ENCODE measurements around the gene LARGE1.

Gene LARGE1

GRCh38 chr22:33332538-33332937 lies 587.7 kb downstream of the LARGE1 start:
- in situ Hi-C loops (cut with MboI; ENCODE audit: low sequenced_read_pairs), result no loop called here

- in situ Hi-C loops (cut with MboI; ENCODE audit: low sequenced_read_pairs), result no loop called here
These were observed 589.3 kb downstream of the LARGE1 start for GRCh38 chr22:33331017-33331416.

GRCh38 chr22:33330534-33330933 lies 589.7 kb downstream of the LARGE1 start:
- in situ Hi-C loops (cut with MboI; ENCODE audit: low sequenced_read_pairs), result no loop called here

GRCh38 chr22:33329398-33329797 lies 590.9 kb downstream of the LARGE1 start:
- in situ Hi-C loops (cut with MboI; ENCODE audit: low sequenced_read_pairs), result no loop called here

- in situ Hi-C loops (cut with MboI; ENCODE audit: low sequenced_read_pairs), result no loop called here
These were observed 591.4 kb downstream of the LARGE1 start for GRCh38 chr22:33328789-33329296.

- in situ Hi-C loops (cut with MboI; ENCODE audit: low sequenced_read_pairs), result no loop called here
These were observed 592.9 kb downstream of the LARGE1 start for GRCh38 chr22:33327348-33327860.

- in situ Hi-C loops (cut with MboI; ENCODE audit: low sequenced_read_pairs), result no loop called here
These were observed 593.6 kb downstream of the LARGE1 start for GRCh38 chr22:33326540-33327295.

GRCh38 chr22:33325232-33326004 lies 594.9 kb downstream of the LARGE1 start:
- in situ Hi-C loops (cut with MboI; ENCODE audit: low sequenced_read_pairs), result no loop called here

GRCh38 chr22:33324228-33324627 lies 596.0 kb downstream of the LARGE1 start:
- in situ Hi-C loops (cut with MboI; ENCODE audit: low sequenced_read_pairs), result no loop called here

- in situ Hi-C loops (cut with MboI; ENCODE audit: low sequenced_read_pairs), result no loop called here
These were observed 598.8 kb downstream of the LARGE1 start for GRCh38 chr22:33321466-33321865.

- in situ Hi-C loops (cut with MboI; ENCODE audit: low sequenced_read_pairs), result no loop called here
These were observed 604.3 kb downstream of the LARGE1 start for GRCh38 chr22:33315954-33316353.

- in situ Hi-C loops (cut with MboI; ENCODE audit: low sequenced_read_pairs), result no loop called here
These were observed 605.2 kb downstream of the LARGE1 start for GRCh38 chr22:33315117-33315516.

GRCh38 chr22:33314316-33314715 lies 606.0 kb downstream of the LARGE1 start:
- in situ Hi-C loops (cut with MboI; ENCODE audit: low sequenced_read_pairs), result no loop called here

- in situ Hi-C loops (cut with MboI; ENCODE audit: low sequenced_read_pairs), result no loop called here
These were observed 617.2 kb downstream of the LARGE1 start for GRCh38 chr22:33303099-33303498.

- in situ Hi-C loops (cut with MboI; ENCODE audit: low sequenced_read_pairs), result no loop called here
These were observed 617.7 kb downstream of the LARGE1 start for GRCh38 chr22:33302549-33302948.

- in situ Hi-C loops (cut with MboI; ENCODE audit: low sequenced_read_pairs), result no loop called here
These were observed 618.2 kb downstream of the LARGE1 start for GRCh38 chr22:33302049-33302545.

- in situ Hi-C loops (cut with MboI; ENCODE audit: low sequenced_read_pairs), result no loop called here
These were observed 620.1 kb downstream of the LARGE1 start for GRCh38 chr22:33300165-33300564.

- in situ Hi-C loops (cut with MboI; ENCODE audit: low sequenced_read_pairs), result no loop called here
These were observed 620.9 kb downstream of the LARGE1 start for GRCh38 chr22:33299245-33299956.

GRCh38 chr22:33296941-33297340 lies 623.3 kb downstream of the LARGE1 start:
- in situ Hi-C loops (cut with MboI; ENCODE audit: low sequenced_read_pairs), result no loop called here

GRCh38 chr22:33288078-33288477 lies 632.2 kb downstream of the LARGE1 start:
- in situ Hi-C loops (cut with MboI; ENCODE audit: low sequenced_read_pairs), result no loop called here

- in situ Hi-C loops (cut with MboI; ENCODE audit: low sequenced_read_pairs), result no loop called here
These were observed 645.2 kb downstream of the LARGE1 start for GRCh38 chr22:33275073-33275443.
